Parathyroid adenoma (tissue), 2 donors: ENCODE results near the gene KCTD17.
"Not testable (repeated sequence)": the region's sequence is repeated elsewhere in the genome, so short reads cannot be mapped to it uniquely, and the experiment has no call there.

Source experiments
- H2AFZ ChIP-seq: fragments of 300-600 bp; sonication (generic); one replicate; pipeline ENCODE4 v1.7.0; 2017; ENCODE audit warnings: antibody characterized with exemption, mild to moderate bottlenecking
- H3K27ac ChIP-seq: fragments of 300-600 bp; sonication (generic); one replicate; pipeline ENCODE4 v1.7.0; 2017
- H3K27me3 ChIP-seq: fragments of 300-600 bp; sonication (generic); one replicate; pipeline ENCODE4 v1.7.0; 2017; ENCODE audit warnings: low read length; ENCODE audit not compliant: control insufficient read depth, insufficient read depth
- H3K36me3 ChIP-seq: fragments of 300-600 bp; sonication (generic); one replicate; pipeline ENCODE4 v1.7.0; 2017; ENCODE audit warnings: low read length; ENCODE audit not compliant: control insufficient read depth, insufficient read depth
- H3K4me1 ChIP-seq: fragments of 300-600 bp; sonication (generic); one replicate; pipeline ENCODE4 v1.7.0; 2017; ENCODE audit warnings: control low read depth
- H3K4me2 ChIP-seq: fragments of 300-600 bp; sonication (generic); one replicate; pipeline ENCODE4 v1.7.0; 2017; ENCODE audit warnings: low read length
- H3K4me3 ChIP-seq: fragments of 300-600 bp; sonication (generic); one replicate; pipeline ENCODE4 v1.7.0; 2017; ENCODE audit warnings: low read depth, low read length
- H3K79me2 ChIP-seq: fragments of 300-600 bp; sonication (generic); one replicate; pipeline ENCODE4 v1.7.0; 2017; ENCODE audit warnings: control low read depth
- H3K9ac ChIP-seq: fragments of 300-600 bp; sonication (generic); one replicate; pipeline ENCODE4 v1.7.0; 2017; ENCODE audit warnings: mild to moderate bottlenecking
- H3K9me3 ChIP-seq: fragments of 300-600 bp; sonication (generic); one replicate; pipeline ENCODE4 v1.7.0; 2017; ENCODE audit warnings: low read length; ENCODE audit not compliant: control insufficient read depth
- TF ChIP-seq, protein P1 (sequence below): fragments of 300-600 bp; sonication (generic); IDR thresholded peaks from one replicate; pipeline ENCODE4 v1.7.0; 2017; ENCODE audit warnings: antibody characterized with exemption, mild to moderate bottlenecking
- donor health status: primary hyperparathyroidism.

KCTD17 gene

DNA sequence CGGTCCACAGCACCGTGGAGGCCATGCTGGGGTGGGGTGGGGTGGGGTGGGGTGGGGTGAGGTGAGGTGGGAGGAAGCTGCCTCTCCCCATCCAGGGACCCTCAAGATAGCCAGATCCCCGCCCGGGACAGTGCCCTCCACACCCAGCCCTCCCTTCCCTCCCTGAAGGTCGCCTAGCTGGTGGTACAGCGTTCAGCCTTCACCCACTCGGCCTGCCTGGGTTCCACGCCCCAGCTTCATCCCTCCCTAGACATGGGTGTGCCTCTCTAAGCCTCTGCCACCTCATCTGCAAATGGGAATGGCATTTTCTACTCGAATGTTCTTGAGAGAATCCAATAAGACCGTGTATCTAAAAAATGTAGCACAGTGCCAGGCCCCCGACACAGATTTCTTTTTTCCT is 17.8 kb downstream of the KCTD17 start:
- no peaks in the 10 kb centered on the region for H3K9me3 ChIP-seq
- no peak overlapping the region for H3K4me3 ChIP-seq
- no peak overlapping the region for H2AFZ ChIP-seq
- H3K9ac ChIP-seq, result no peak overlapping the region
- no peak overlapping the region for H3K4me2 ChIP-seq
- peaks cover 5% of the 10 kb centered on the region for H3K27me3 ChIP-seq
- H3K27ac ChIP-seq, result no peak overlapping the region
- TF ChIP-seq, protein P1, sequence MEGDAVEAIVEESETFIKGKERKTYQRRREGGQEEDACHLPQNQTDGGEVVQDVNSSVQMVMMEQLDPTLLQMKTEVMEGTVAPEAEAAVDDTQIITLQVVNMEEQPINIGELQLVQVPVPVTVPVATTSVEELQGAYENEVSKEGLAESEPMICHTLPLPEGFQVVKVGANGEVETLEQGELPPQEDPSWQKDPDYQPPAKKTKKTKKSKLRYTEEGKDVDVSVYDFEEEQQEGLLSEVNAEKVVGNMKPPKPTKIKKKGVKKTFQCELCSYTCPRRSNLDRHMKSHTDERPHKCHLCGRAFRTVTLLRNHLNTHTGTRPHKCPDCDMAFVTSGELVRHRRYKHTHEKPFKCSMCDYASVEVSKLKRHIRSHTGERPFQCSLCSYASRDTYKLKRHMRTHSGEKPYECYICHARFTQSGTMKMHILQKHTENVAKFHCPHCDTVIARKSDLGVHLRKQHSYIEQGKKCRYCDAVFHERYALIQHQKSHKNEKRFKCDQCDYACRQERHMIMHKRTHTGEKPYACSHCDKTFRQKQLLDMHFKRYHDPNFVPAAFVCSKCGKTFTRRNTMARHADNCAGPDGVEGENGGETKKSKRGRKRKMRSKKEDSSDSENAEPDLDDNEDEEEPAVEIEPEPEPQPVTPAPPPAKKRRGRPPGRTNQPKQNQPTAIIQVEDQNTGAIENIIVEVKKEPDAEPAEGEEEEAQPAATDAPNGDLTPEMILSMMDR, result no peak
- H3K36me3 ChIP-seq, result no peaks in the 10 kb centered on the region
- no peaks in the 10 kb centered on the region for H3K79me2 ChIP-seq
- H3K4me1 ChIP-seq, result no peaks in the 10 kb centered on the region

DNA sequence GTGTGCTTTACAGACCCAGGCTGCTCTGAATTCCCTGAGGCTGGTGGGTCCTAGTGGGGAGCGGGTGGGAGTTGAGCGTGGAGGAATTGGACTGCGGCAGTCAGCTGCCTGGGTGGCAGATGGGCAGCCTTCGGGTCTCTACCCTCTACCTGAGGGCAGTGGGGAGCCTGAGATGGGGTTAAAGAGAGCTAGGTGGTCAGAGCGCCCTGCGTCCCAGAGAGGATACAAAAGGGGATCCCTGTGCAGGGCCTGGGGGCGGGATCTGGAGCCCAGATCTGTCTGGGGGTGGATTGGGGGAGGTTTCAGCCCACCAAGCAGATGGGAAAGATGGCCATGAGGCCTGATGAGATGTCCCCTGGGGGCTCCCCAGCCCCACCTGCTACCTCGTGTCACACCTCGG is 18.2 kb downstream of the KCTD17 start:
- Histone ChIP-seq H2AFZ (no peak overlapping the region), H3K9ac (no peak overlapping the region), H3K36me3 (no peaks in the 10 kb centered on the region), H3K4me3 (no peak overlapping the region), H3K4me2 (no peak overlapping the region), H3K79me2 (no peaks in the 10 kb centered on the region), H3K27ac (no peak overlapping the region), H3K27me3 (peaks cover 5% of the 10 kb centered on the region), H3K9me3 (no peaks in the 10 kb centered on the region), H3K4me1 (no peaks in the 10 kb centered on the region)
- TF ChIP-seq, protein P1, result no peak

GRCh38 chr22:37070334-37070733 is 18.8 kb downstream of the KCTD17 start:
- no peaks in the 10 kb centered on the region for H3K79me2 ChIP-seq
- H3K9ac ChIP-seq, result no peak overlapping the region
- H3K27ac ChIP-seq, result no peak overlapping the region
- H2AFZ ChIP-seq, result no peak overlapping the region
- H3K4me2 ChIP-seq, result no peak overlapping the region
- peaks cover 5% of the 10 kb centered on the region for H3K27me3 ChIP-seq
- TF ChIP-seq, protein P1, result no peak
- H3K4me3 ChIP-seq, result no peak overlapping the region
- no peaks in the 10 kb centered on the region for H3K9me3 ChIP-seq
- no peaks in the 10 kb centered on the region for H3K36me3 ChIP-seq
- H3K4me1 ChIP-seq, result no peaks in the 10 kb centered on the region

GRCh38 chr22:37070744-37071143 is 19.2 kb downstream of the KCTD17 start:
- Histone ChIP-seq H2AFZ (no peak overlapping the region), H3K9ac (no peak overlapping the region), H3K9me3 (no peaks in the 10 kb centered on the region), H3K79me2 (no peaks in the 10 kb centered on the region), H3K4me3 (no peak overlapping the region), H3K4me2 (no peak overlapping the region), H3K27ac (no peak overlapping the region), H3K27me3 (peaks cover 5% of the 10 kb centered on the region), H3K4me1 (no peaks in the 10 kb centered on the region), H3K36me3 (no peaks in the 10 kb centered on the region)
- TF ChIP-seq, protein P1, result no peak

- H3K9ac ChIP-seq, H3K4me1 ChIP-seq, H3K79me2 ChIP-seq, H3K36me3 ChIP-seq, H3K4me3 ChIP-seq, H2AFZ ChIP-seq, H3K27me3 ChIP-seq, H3K4me2 ChIP-seq, H3K9me3 ChIP-seq, H3K27ac ChIP-seq: not testable (repeated sequence)
Measured at GRCh38 chr22:37071850-37072592, 20.5 kb downstream of the KCTD17 start.
